Ishikawa (cell line): Measurements from ENCODE around the gene SLCO2A1.

Experiments used
- CEBPB ChIP-seq: IDR thresholded peaks from 2 replicates; pipeline ENCODE4 v1.6.1; 2012
- EGR1 ChIP-seq: IDR thresholded peaks from 2 replicates; pipeline ENCODE4 v1.6.1; 2012
- EP300 ChIP-seq: IDR thresholded peaks from 2 replicates; pipeline ENCODE4 v1.6.1; 2012; ENCODE audit warnings: borderline replicate concordance
- TAF1 ChIP-seq: IDR thresholded peaks from 2 replicates; pipeline ENCODE4 v1.6.1; 2012; ENCODE audit warnings: low read depth, mild to moderate bottlenecking
- TCF12 ChIP-seq: IDR thresholded peaks from 2 replicates; pipeline ENCODE4 v1.6.1; 2012; ENCODE audit warnings: low read depth
- TF ChIP-seq, protein P1 (sequence below): IDR thresholded peaks from 2 replicates; pipeline ENCODE4 v1.6.1; 2012
- TF ChIP-seq, protein P2 (sequence below): IDR thresholded peaks from 2 replicates; pipeline ENCODE4 v1.6.1; 2012
- TF ChIP-seq, protein P3 (sequence below): IDR thresholded peaks from 2 replicates; pipeline ENCODE4 v1.6.1; 2012; ENCODE audit warnings: low read depth, mild to moderate bottlenecking

DNA sequence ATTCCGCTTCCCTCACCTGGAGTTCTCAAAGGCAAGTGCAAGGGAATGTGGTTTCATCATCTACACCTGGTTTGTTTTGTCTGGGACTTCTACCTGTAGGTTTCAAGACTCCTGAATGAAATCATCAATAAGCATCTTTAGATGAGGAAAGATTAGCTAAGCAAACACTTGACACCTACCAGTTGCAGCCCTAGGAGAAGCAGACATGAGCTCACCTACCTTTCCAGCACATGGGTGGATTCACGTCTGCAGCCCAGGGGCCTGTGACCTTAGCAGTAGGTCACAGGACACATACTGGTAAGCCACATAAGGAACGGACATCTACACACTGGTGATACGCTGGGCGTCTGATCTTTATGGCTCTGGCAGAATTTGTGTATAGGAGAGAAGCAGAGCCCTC is 26.7 kb downstream of the SLCO2A1 start:
- TF ChIP-seq, protein P1, sequence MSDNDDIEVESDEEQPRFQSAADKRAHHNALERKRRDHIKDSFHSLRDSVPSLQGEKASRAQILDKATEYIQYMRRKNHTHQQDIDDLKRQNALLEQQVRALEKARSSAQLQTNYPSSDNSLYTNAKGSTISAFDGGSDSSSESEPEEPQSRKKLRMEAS: no peak
- TF ChIP-seq, protein P2, sequence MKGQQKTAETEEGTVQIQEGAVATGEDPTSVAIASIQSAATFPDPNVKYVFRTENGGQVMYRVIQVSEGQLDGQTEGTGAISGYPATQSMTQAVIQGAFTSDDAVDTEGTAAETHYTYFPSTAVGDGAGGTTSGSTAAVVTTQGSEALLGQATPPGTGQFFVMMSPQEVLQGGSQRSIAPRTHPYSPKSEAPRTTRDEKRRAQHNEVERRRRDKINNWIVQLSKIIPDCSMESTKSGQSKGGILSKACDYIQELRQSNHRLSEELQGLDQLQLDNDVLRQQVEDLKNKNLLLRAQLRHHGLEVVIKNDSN: no peak
- TF ChIP-seq EP300 (no peak), TAF1 (no peak), TCF12 (no peak), CEBPB (no peak), EGR1 (no peak)
- TF ChIP-seq, protein P3, sequence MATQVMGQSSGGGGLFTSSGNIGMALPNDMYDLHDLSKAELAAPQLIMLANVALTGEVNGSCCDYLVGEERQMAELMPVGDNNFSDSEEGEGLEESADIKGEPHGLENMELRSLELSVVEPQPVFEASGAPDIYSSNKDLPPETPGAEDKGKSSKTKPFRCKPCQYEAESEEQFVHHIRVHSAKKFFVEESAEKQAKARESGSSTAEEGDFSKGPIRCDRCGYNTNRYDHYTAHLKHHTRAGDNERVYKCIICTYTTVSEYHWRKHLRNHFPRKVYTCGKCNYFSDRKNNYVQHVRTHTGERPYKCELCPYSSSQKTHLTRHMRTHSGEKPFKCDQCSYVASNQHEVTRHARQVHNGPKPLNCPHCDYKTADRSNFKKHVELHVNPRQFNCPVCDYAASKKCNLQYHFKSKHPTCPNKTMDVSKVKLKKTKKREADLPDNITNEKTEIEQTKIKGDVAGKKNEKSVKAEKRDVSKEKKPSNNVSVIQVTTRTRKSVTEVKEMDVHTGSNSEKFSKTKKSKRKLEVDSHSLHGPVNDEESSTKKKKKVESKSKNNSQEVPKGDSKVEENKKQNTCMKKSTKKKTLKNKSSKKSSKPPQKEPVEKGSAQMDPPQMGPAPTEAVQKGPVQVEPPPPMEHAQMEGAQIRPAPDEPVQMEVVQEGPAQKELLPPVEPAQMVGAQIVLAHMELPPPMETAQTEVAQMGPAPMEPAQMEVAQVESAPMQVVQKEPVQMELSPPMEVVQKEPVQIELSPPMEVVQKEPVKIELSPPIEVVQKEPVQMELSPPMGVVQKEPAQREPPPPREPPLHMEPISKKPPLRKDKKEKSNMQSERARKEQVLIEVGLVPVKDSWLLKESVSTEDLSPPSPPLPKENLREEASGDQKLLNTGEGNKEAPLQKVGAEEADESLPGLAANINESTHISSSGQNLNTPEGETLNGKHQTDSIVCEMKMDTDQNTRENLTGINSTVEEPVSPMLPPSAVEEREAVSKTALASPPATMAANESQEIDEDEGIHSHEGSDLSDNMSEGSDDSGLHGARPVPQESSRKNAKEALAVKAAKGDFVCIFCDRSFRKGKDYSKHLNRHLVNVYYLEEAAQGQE: no peak
